Muscle of back (tissue), 11 donors: ENCODE data around the gene LPAR2. TPM values are rescaled to one million over a fixed set of nuclear protein-coding genes. Genes with fewer than 3 reads are reported as not detected.
"Not testable (repeated sequence)": the region's sequence is repeated elsewhere in the genome, so short reads cannot be mapped to it uniquely, and the experiment has no call there.

Experiments
- DNase-seq, 3 donors: peaks; one replicate each; pipeline versions ENCODE4 v3.0.0 to v3.0.0-alpha.2; 2013
- polyA plus RNA-seq, 10 donors: library from polyadenylated mRNA; unstranded; fragments of 120-200 nt; gene quantifications; one replicate each; pipeline ENCODE4 v1.2.1, GENCODE V29; 2013; ENCODE audit not compliant: insufficient read length in 10 of 10

Gene LPAR2
- polyA plus RNA-seq, 10 donors = 2.8 to 11.6 (median 4.6) TPM

DNA sequence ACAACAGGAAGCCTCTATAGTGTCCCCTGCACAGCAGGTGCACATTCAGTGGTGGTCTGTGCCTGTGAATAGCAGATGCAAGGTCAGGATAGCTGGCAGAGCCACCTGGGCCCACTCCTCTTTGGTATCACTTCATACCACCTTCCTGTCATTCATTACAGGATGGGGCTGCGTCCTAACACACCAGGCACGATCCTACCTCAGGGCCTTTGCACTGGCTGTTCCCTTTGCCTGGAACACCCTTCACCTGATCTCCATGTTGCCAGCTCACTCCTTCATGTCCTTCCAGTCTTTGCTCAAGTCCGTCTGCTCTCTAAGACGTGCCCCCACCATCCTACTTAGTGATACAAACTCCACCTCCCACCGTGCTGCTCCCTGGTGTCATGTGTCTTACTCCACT is 4.6 kb upstream of the LPAR2 start:
- peak in 1 of 3 donors; percentile 4 for DNase-seq

- peak in 1 of 3 donors; percentile 10 for DNase-seq
Observed at GRCh38 chr19:19631346-19631745, 3.3 kb upstream of the LPAR2 start.

DNA sequence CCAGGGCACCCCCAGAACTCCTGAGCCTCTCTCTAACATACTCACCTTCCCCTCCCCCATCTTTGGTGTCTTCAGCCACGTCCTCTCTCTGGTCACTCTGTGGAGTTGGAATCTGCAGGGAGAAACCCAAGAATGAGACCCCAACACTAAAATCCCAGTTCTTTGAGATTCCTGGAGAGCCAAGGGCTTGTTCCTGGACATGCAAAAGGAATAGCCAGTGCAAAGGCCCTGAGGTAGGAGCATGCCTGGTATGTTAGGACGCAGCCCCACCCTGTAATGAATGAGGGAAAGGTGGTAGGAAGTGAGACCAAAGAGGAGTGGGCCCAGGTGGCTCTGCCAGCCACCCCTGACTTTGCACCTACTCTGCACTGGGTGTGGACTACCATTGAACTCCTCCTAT is 2.4 kb upstream of the LPAR2 start:
- no peak for DNase-seq

DNA sequence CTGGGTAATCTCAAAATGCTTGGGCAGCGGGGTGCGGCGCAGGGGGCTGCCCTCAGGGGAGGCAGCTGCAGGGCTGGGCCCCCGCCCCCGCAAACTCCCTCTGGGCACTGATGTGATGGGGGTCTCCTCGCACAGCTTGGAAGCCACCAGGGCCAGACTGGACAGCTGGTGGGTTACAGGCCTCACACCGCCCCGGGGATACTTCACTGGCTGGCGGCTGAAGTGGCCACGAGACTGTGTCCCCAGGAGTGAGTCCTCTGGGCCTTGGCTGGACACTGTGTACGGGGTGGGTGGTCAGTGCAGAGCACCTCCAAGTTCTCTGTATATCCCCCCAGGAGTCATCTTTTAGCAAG is 2.0 kb upstream of the LPAR2 start:
- no peak for DNase-seq

DNA sequence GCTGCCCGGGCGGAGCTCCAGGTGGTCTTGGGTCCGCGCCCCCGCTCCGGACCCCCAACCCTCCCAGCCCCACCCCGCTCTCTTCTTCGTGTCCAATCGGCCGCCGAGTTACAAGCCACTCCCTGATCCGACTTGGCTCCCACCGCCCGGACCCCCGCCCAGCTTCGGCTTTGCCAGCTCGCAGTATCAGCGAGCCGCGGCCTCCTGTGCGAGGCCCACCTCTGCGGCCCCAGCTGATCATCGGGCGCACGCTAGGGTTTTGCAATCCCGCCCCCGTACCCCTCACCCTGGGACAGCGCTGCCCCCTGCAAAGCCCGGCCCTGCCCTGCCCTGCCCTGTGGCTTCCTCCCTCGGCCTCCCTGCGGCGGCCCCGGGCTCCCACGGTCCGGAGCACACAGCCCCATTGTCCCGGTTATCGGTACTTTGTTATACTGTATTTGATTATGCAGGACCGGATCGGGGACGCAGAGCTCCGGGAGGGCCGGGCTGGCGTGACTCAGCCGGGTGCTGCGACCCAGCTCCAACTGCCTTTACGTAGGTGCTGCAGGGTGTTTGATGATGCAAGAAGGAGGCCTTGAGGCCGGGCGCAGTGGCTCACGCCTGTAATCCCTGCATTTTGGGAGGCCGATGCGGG is 598 bp upstream of the LPAR2 start:
- peak in 1 of 3 donors; percentile 60 for DNase-seq

DNA sequence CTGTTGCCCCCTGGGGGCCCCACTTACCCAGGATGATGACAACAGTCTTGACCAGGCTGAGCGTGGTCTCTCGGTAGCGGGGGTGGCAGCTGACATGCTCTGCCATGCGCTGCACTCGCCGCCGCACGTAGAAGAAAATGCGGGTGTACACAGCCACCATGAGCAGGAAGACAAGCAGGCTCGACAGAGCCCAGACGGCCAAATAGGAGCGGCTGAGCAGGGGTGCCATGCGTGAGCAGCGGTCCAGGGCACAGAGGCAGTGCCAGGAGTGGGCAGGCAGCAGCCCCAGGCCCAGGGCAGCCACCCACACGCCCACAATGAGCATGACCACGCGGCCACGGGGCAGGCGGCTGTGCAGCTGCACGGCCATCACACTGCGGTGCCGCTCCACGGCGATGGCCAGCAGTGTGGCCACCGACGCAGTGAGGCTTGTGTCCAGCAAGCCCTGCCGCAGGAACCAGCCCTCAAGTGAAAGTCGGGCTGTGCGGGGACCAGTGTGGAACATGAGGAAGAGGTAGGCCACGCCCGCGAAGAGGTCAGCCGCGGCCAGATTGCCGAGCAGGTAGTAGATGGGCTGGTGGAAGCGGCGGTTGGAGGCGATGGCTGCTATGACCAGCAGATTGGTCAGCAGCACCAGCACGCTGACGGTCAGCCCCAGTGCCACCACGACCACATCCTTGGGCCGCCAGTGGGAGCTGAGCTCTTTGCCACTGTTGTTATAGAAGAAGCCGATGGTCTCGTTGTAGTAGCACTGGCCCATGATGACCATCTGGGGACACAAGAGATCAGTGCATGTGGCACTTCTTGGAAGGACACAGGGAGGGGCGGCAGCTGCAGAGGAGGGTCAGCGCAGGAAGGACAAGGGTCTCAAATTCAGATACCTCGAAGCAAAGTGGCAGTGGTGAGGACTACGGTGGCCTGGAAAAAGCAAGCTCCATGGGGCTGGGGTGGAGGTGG is 1.2 kb downstream of the LPAR2 start:
- DNase-seq = no peak

DNA sequence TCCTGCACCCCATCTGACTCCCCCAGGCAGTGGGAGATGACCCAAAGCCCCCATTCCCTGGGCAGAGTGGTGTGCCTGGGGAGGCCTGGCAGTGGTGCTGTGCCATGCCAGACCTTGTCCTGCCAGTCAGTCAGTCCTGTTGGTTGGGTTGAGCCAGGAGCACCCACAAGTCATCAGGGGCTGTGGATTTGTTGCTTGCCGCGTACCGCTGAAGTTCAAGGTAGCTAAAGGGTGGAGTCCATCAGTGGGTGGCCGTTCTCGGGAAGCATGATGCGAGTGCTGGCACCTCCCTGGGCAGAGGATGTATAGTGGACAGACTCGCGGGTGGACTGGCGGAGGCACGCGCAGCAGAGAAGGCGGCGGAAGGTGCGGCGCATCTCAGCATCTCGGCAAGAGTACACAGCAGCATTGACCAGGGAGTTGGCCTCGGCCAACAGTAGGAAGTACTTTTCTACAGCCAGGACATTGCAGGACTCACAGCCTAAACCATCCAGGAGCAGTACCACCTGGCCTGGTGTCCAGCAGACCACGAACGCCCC is 3.9 kb downstream of the LPAR2 start:
- DNase-seq = no peak

DNA sequence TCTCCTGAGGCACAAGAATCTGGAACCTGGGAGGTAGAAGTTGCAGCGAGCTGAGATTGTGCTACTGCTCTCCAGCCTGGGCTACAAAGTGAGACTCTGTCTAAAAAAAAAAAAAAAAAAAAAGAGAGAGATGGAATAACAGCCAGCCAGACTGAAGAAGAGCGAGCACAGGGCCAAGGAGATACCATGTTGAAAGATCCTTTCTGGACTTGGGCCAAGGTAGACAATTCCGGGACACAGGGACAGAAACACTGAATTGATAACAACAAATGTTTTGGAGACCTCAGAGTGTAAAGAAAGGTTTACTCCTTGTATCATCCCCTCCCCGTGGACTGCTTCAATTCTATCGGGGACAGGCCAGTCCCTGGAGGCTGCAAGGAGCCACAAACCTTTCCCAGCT is 4.6 kb downstream of the LPAR2 start:
- no peak for DNase-seq

DNA sequence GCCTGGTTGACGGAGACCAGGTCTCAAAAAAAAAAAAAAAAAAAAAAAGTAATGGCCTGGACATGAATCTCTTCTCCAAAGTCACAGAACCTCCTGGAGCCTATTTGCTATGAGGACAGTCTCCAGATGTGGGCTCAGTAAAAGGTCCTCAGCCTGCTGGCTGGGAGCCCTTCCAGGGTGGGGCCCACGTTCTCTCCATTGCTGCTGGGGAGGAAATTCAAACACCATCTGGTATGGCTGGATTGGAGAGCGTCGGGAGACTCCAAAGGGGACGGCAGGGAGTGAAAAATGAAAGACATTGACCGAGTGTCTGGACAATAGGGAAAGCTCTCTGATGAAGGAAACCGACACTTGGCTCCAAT is 8.2 kb downstream of the LPAR2 start:
- no peak for DNase-seq

GRCh38 chr19:19619181-19619848 is 8.7 kb downstream of the LPAR2 start:
- no peak for DNase-seq

DNA sequence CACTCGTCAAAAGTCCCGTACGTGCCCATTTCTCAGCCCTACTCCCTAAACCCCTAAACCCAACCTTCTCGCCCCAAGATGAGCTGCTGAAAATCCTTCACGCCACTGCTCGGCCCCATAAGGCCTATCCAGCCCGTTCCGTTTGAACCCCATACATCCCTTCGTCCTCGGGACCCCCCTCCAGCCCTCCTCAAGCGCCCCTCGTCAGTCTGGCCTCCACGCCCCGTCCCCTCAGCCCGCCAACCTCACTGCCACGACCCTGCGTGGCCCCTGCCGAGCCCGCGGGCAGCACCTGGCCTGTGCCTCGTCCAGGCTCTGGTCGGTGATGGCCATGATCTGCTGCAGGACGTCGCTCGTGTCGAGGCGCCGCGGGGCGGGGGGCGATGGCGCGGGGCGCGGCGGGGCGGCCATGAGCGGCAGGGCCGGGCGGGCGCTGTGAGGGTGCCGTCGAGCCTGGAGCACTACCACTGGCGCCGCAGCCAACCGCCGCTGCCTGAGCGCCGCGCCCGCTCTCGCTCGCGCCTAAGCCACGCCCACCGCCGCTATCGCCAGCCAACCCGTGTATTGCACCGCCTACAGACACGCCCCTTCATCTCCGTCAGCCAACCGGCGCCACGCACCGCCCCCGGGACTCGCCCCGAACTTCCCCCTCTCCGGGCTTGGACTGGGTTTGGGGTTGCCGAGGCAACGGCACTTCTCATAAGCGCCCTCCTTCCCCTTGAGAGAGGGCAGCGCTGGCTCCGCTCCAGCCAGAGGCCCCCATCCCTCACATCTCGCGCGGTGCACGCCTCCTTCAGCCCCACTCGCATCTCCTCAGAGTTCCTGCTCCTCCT is 9.6 kb downstream of the LPAR2 start, which contains the start of gene PBX4:
PBX4 (minus strand) TSS at position 469 of the 833 bp plus-strand sequence; CDS start at position 411, 58 bp downstream.
- peak; percentile 89 to 97 (median 94) for DNase-seq

DNA sequence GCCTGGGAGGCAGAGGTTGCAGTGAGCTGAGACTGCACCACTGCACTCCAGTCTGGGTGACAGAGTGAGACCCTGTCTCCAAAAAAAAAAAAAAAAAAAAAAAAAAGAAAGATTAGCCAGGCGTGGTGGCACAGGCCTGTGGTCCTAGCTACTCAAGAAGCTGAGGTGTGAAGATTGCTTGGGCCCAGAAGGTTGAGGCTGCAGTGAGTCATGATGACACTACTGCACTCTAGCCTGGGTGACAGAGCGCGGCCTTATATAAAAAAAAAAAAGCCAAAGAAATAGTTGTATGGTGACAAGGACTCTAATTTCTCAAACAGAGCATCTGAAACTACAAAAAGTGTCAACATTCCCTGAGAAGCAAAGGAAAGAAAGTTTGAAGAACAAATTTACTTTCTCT is 12.9 kb downstream of the LPAR2 start:
- no peak for DNase-seq

GRCh38 chr19:19613506-19613905 is 14.5 kb downstream of the LPAR2 start:
- DNase-seq = no peak

- no peak for DNase-seq
Observed at GRCh38 chr19:19610376-19611202, 17.4 kb downstream of the LPAR2 start.

DNA sequence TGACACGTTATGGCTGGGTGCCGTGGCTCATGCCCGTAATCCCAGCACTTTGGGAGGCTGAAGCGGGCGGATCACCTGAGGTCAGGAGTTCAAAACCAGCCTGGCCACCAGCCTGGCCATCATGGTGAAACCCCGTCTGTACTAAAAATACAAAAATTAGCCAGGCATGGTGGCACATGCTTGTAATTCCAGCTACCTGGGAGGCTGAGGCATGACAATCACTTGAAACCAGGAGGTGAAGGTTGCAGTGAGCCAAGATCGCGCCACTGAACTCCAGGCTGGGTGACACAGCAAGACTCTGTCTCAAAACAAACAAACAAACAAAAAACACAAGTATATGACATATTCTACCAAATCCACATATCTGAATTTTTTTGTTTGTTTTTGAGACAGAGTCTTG is 21.3 kb downstream of the LPAR2 start:
- DNase-seq = not testable (repeated sequence)

- DNase-seq = no peak
Observed at GRCh38 chr19:19606021-19606420, 22.0 kb downstream of the LPAR2 start.

GRCh38 chr19:19602713-19603324 is 25.2 kb downstream of the LPAR2 start:
- DNase-seq = no peak

DNA sequence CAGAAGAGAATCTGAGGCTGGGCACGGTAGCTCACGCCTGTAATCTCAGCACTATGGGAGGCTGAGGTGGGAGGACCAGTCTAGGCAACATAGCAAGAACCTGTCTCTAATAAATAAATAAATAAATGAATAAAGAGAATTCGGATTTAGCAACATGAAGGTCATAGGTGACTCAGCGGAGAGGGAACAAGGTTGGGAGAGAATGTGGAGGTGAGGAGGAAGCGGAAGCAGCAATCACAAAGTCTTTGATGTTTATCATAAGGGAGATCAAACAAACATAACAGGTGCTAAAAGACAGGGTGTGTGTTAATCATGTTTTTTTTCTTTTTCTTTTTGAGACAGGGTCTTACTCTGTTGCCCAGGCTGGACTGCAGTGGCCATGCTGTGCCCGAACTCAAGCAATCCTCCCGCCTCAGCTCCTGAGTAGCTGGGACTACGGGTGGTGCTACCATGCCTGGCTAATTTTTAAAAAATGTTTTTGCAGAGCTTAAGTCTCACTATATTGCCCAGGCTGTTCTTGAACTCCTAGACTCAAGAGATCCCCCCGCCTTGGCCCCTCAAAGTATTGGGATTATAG is 25.8 kb downstream of the LPAR2 start:
- no peak for DNase-seq

GRCh38 chr19:19600793-19601330 is 27.2 kb downstream of the LPAR2 start:
- no peak for DNase-seq
